Measurements from ENCODE around the gene LRRC2.

LRRC2 gene

GRCh38 chr3:46503200-46503874 lies 62.8 kb downstream of the LRRC2 start:
- no peak for DNase-seq (ENCODE audit: low read depth)
- no peak for TF ChIP-seq CTCF (IDR thresholded peaks at IDR 0.05; ENCODE audit: control insufficient read depth, insufficient read depth, low read depth, low read length, missing control alignments)
- H3K4me3 ChIP-seq (ENCODE audit: control insufficient read depth, low read depth, low read length): no peak overlapping the region

GRCh38 chr3:46501702-46502101 lies 64.4 kb downstream of the LRRC2 start:
- no peak for DNase-seq (ENCODE audit: low read depth)
- no peak for TF ChIP-seq CTCF (IDR thresholded peaks at IDR 0.05; ENCODE audit: control insufficient read depth, insufficient read depth, low read depth, low read length, missing control alignments)
- H3K4me3 ChIP-seq (ENCODE audit: control insufficient read depth, low read depth, low read length): no peak overlapping the region

GRCh38 chr3:46500656-46501635 lies 65.2 kb downstream of the LRRC2 start:
- no peak overlapping the region for H3K4me3 ChIP-seq (ENCODE audit: control insufficient read depth, low read depth, low read length)
- peak; percentile 72 for DNase-seq (ENCODE audit: low read depth)
- TF ChIP-seq CTCF (IDR thresholded peaks at IDR 0.05; ENCODE audit: control insufficient read depth, insufficient read depth, low read depth, low read length, missing control alignments): no peak

- no peak overlapping the region for H3K4me3 ChIP-seq (ENCODE audit: control insufficient read depth, low read depth, low read length)
- DNase-seq (ENCODE audit: low read depth): no peak
- no peak for TF ChIP-seq CTCF (IDR thresholded peaks at IDR 0.05; ENCODE audit: control insufficient read depth, insufficient read depth, low read depth, low read length, missing control alignments)
These were observed 67.1 kb downstream of the LRRC2 start for GRCh38 chr3:46498916-46499519.

GRCh38 chr3:46497556-46498265 lies 68.4 kb downstream of the LRRC2 start, which contains the start of gene RTP3:
Gene RTP3 (plus strand): TSS chr3:46497976. CDS start chr3:46498063, 87 bp downstream.
- no peak for DNase-seq (ENCODE audit: low read depth)
- no peak for TF ChIP-seq CTCF (IDR thresholded peaks at IDR 0.05; ENCODE audit: control insufficient read depth, insufficient read depth, low read depth, low read length, missing control alignments)
- H3K4me3 ChIP-seq (ENCODE audit: control insufficient read depth, low read depth, low read length): no peak within 1 kb of the TSS
